ENCODE measurements around the gene MT1HL1.

Gene MT1HL1

DNA sequence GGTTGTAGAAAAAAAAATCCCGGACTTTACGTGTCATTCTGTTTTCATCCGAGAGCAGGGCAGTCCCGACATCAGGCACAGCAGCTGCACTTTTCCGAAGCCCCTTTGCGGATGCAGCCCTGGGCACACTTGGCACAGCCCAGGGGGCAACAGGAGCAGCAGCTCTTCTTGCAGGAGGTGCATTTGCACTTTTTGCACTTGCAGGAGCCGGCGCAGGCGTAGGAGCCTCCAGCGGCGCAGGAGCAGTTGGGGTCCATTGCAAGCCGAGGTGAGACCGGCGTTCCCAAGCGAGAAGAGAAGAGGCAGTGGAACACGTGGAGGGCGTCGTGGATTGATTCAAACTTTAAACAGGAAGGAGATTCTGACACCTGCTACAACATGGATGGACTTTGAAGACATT lies at the start of gene MT1HL1:
Gene MT1HL1 (minus strand): TSS at position 326 of the 400 bp plus-strand sequence. CDS start 69 bp downstream, at position 257.
- no peak for DNase-seq (ENCODE audit: low read depth in 2 of 2)

DNA sequence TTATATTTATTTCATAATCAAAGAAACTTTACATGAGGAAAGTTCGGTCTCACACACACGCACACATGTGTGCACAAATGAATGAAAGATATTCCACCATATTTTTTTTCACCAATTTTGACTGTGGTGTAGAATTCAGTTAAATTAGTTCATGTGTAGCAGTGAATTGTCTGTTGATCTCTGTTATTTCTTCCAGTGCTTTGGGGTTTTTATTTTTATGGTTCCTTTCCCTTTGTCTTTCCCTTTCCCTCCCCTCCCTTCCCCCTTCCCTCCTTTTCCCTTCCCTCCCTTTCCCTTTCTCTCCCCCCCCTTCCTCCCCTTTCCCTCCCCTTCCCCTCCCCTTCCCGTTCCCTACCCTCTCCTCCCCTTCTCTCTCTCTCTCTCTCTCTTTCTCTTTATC lies 46.7 kb upstream of the MT1HL1 start:
- DNase-seq (ENCODE audit: low read depth in 2 of 2): no peak

- DNase-seq (ENCODE audit: low read depth in 2 of 2): no peak
Measured at GRCh38 chr1:237050185-237050584, 45.9 kb upstream of the MT1HL1 start.

DNA sequence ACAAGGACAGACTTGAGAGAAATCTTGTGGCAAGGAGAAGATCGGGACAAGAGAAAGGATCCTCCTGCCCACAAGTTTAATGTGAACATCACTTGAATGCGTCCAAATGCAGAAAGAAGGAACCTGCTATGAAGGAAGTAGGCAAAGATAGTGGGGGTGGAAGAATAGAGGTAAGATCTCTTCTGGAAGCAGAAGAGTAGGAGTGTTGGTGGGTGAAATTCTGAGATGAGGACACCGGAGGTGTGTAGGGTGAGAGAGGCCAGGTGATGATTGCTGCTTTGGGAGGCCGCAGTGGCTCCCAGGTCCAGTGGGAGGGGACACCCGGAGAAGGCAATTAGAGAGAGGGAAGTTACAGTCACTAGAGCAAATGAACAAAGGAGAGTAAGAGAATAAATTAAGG lies 44.6 kb upstream of the MT1HL1 start:
- DNase-seq (ENCODE audit: low read depth in 2 of 2): no peak

GRCh38 chr1:237045278-237046016 lies 41.2 kb upstream of the MT1HL1 start:
- no peak for DNase-seq (ENCODE audit: low read depth in 2 of 2)

GRCh38 chr1:237043846-237044636 lies 39.8 kb upstream of the MT1HL1 start:
- DNase-seq (ENCODE audit: low read depth in 2 of 2): no peak

GRCh38 chr1:237042892-237043576 lies 38.8 kb upstream of the MT1HL1 start:
- no peak for DNase-seq (ENCODE audit: low read depth in 2 of 2)

GRCh38 chr1:237042526-237042891 lies 38.3 kb upstream of the MT1HL1 start:
- DNase-seq (ENCODE audit: low read depth in 2 of 2): no peak

DNA sequence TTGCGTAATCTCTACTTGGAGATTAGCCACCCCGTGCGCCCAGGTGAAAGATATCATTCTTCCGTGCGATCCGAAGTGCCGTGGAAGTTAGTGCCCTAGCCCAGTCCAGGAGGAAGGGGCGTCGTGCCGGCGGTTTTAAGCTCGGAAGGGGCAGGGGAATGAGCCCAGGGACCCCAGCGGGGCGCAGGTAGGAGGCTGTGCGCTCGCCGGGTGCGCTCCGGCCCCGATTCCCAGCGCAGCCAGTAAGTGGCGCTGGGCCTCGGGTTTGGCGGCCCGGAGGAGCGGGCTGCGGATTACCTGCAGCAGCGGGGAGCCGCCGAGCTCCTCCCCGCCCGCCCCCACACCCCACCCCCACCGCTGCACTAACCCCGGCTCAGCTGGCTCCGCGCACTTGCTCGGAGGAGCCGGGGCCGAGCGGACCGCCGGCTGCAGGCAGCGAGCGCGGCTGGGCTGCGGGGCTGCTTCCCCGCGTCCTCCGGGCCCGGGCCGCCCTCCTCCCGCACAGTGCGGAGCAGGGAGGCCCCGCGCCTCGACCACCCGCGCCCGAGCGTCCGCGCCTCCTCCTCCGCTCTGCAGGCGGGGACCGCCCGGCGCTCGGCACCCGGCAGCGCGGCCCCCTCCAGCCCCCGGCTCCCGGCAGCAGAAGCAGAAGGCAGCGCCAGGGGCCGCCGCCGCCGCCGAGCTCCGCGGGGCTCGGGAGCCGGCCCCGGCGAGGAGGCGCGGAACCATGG lies 37.7 kb upstream of the MT1HL1 start, which contains the start of gene RYR2:
Gene RYR2 (plus strand): TSS at position 390 of the 731 bp plus-strand sequence. CDS start 338 bp downstream, at position 728.
- DNase-seq (ENCODE audit: low read depth in 2 of 2): no peak

DNA sequence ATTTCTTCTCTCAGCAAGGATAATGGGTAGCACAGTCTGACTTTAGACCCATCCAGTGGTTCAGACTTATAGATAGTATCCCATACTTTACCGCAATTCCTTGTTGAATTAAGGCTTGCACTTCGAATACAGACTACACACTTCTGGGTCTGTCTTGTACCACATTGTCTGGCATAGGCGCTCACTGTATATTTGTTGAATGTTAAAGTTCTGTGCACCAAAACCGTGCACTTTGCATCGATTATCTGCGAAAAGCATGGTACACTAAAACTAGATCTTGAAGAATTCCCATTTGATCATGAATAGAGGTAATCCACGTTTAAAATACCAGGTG lies 37.2 kb upstream of the MT1HL1 start:
- no peak for DNase-seq (ENCODE audit: low read depth in 2 of 2)

DNA sequence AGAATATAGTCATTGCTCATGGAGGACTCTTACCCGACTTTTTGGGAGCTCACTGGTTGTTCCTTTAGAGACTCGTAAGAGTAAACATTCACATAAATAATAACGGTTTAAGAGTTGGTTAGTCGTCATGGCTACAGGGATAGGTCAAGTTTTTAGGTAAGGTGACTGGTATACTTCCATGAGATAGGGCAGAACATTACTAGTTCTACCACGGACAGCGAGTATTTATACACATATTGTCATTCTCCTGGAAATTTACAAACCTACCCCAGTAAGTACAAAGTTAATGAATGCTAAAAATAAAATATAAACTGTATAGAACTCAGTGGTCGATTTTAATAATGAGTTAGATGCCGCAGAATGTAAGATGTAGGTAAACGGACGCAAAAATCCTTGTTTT lies 36.6 kb upstream of the MT1HL1 start:
- DNase-seq (ENCODE audit: low read depth in 2 of 2): no peak

GRCh38 chr1:237038211-237038610 lies 34.0 kb upstream of the MT1HL1 start:
- DNase-seq (ENCODE audit: low read depth in 2 of 2): no peak

DNA sequence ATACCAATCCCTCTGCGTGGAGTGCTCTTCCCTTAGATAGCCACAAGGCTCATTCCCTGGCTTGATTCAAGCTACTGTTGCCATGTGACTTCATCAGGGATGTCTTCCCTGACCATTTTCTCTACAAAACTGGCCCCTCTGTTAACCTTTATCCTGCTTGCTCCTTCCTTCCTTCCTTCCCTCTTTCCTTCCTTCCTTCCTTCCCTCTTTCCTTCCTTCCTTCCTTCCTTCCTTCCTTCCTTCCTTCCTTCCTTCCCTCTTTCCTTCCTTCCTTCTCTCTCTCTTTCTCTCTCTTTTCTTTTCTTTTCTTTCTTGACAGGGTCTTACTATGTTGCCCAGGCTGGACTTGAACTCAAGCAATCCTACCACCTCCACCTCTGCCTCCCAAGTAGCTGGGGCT lies 31.5 kb upstream of the MT1HL1 start:
- DNase-seq (ENCODE audit: low read depth in 2 of 2): no peak

- no peak for DNase-seq (ENCODE audit: low read depth in 2 of 2)
Measured at GRCh38 chr1:237033804-237034203, 29.6 kb upstream of the MT1HL1 start.

DNA sequence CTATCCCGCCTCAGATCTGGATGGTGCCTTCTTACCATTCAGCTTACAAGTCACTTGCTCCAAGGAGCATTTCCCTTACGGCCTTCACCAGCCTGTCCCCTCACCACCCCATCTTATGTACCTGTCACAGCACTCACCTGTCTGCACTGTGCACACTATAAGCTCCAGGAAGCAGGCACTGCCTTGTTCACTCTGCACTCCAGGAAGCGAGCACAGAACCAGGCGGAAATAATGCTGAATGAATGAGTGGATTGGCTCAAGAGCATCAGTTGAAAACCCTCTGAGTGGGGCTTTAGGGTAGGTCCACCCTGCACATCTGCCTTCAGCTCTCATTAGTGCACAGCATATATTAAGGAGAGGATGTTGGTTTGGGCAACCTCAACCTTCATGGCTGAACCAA lies 28.8 kb upstream of the MT1HL1 start:
- DNase-seq (ENCODE audit: low read depth in 2 of 2): no peak

- no peak for DNase-seq (ENCODE audit: low read depth in 2 of 2)
Measured at GRCh38 chr1:237032029-237032428, 27.8 kb upstream of the MT1HL1 start.

GRCh38 chr1:237031480-237031879 lies 27.2 kb upstream of the MT1HL1 start:
- no peak for DNase-seq (ENCODE audit: low read depth in 2 of 2)

GRCh38 chr1:237029850-237030535 lies 25.8 kb upstream of the MT1HL1 start:
- no peak for DNase-seq (ENCODE audit: low read depth in 2 of 2)

GRCh38 chr1:237029240-237029639 lies 25.0 kb upstream of the MT1HL1 start:
- DNase-seq (ENCODE audit: low read depth in 2 of 2): no peak

- DNase-seq (ENCODE audit: low read depth in 2 of 2): no peak
Measured at GRCh38 chr1:237025358-237026074, 21.3 kb upstream of the MT1HL1 start.

DNA sequence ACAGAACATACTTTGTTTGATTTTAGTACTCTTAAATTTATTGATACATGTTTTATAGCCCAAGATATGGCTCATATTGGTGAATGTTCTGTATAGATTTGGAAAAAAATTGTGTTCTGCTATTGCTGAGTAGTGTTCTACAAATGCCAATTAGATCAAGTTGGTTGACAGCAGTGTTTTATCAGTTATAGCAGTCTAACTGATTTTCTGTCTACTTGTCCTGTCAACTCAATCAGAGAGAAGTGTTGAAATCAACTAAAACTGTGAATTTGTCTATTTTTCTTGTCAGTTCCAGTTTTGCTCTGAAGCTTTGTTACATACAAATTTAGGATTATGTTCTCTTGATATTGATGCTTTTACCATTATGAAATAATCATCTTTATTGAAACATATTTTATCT lies 14.7 kb upstream of the MT1HL1 start:
- no peak for DNase-seq (ENCODE audit: low read depth in 2 of 2)
